ENCODE data around the gene SCARB1. TPM values are rescaled to one million over a fixed set of nuclear protein-coding genes. Genes with fewer than 3 reads are reported as not detected.

The SCARB1 gene
- total RNA-seq (2022; extraction: Qiagen RNA extraction) = 126 to 167 TPM (median 152 TPM) in 5 replicates

GRCh38 chr12:124863416-124864325 is at the start of gene SCARB1:
TSS of gene SCARB1 (minus strand) at chr12:124863864. CDS start at chr12:124863720, 144 bp downstream.

Other genes starting within 250 kb of the SCARB1 start
- 1,419 to 1,869 TPM (median 1,477 TPM) in 5 replicates for gene UBC, start 50.8 kb upstream of the SCARB1 start, total RNA-seq (2022; extraction: Qiagen RNA extraction)
- gene DHX37, start 125.3 kb upstream of the SCARB1 start, total RNA-seq (2022; extraction: Qiagen RNA extraction) = 37.4 to 39.3 TPM (median 38.7 TPM) in 5 replicates
- gene BRI3BP, start 129.8 kb upstream of the SCARB1 start, total RNA-seq (2022; extraction: Qiagen RNA extraction) = 17.6 to 22.1 TPM (median 20.0 TPM) in 5 replicates
- 18.0 to 20.7 TPM (median 20.3 TPM) in 5 replicates for gene AACS, start 201.6 kb upstream of the SCARB1 start, total RNA-seq (2022; extraction: Qiagen RNA extraction)